Fibroblast of skin of left quadriceps (primary cell): Measurements from ENCODE around the gene LMX1A.

Source experiments
- DNase-seq, 2 experiments: peaks; one replicate each; pipeline ENCODE4 v3.0.0-alpha.2; 2013; ENCODE audit warnings: low read depth in 2 of 2

Gene LMX1A

DNA sequence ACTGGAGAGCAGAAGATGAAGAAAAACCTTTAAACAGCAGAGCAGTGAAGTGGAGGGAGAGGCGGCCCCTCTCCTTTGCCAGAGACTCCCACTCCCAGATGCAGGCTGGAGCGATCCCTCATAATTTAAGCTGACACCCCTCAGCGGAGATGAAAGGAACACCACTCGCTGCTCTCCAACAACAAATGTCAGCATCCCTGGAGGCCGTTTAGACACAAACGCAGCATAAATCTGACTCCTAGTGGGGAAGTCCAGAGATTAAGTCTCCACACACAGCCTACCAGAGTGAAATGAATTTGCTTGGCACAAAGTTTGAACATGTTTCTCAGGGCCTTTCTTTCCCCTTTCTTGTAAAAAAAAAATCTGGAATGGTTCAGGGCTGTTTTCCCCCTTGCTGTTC, 137.8 kb downstream of the LMX1A start:
- DNase-seq = no peak

DNA sequence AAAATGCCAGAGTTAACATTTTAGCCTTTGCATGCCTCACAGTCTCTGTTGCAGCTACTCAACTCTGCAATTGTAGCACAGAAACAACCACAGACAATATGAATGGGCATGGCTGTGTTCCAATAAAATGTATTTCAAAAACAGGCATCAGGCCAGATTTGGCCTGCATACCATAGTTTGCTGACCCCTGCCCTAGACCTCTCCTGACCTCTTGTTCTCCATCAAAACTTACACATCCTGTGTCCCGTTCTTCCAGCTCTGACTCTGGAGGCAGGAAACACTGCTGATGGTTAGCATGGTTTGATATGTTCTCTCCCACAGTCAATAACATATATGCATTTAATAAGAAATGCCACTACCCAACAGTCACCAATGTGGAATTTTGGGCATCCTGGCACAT, 138.6 kb downstream of the LMX1A start:
- DNase-seq = no peak

DNA sequence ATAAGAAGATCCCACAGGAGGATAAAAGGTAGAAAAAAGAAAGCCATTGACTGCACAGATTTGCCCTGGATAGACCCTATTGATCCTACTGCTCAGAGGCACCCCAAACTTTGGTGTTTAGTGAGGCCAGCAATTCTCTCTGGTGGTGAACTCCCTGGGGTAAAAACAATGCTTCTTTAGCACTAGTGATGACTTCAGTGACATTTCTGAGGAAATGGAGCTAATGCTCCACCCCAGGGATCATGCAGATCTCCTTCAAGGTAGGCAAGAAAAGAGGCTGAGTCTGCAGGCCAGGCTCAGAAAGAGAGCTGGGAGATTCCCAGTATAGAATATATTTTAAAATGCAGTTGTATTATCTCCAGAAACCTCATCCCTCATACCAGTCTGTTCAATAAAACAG, 140.3 kb downstream of the LMX1A start:
- no peak for DNase-seq

GRCh38 chr1:165215676-165216075, 140.8 kb downstream of the LMX1A start:
- DNase-seq = no peak

GRCh38 chr1:165212229-165212628, 144.3 kb downstream of the LMX1A start:
- DNase-seq = no peak

DNA sequence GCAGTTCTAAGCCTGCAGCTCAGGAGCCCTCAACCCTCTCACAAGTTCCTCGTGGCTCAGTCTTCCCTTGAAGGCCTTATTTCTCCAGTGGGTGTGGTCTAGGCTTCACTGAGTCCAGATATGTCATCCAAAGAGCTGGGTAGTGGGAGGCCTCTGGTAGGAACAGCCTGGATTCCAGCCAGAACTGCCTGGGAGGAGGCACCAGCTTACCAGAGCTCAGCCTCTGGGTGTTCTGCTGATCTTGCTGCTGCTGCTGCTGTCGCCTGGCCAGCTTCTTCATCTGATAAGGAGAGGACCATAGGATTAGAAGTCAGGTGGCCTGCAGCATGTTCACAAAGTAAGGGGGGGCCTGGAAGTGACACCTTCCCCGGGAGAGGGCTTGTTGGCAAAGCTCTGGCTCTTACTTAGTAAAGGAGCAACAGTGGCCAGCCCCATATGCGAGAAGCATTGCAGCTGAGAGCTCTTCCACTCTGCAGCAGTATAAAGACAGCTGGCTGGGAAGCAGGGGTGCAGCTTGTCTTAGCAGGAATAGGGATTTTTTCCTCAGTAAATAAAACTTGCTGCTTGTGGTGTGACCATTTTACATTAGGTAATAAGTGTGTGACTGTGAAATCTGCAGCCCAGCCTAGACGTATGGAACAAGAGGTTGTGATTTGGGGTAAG, 148.5 kb downstream of the LMX1A start:
- DNase-seq = no peak

- no peak for DNase-seq
These were observed 151.4 kb downstream of the LMX1A start for GRCh38 chr1:165205145-165205544.

DNA sequence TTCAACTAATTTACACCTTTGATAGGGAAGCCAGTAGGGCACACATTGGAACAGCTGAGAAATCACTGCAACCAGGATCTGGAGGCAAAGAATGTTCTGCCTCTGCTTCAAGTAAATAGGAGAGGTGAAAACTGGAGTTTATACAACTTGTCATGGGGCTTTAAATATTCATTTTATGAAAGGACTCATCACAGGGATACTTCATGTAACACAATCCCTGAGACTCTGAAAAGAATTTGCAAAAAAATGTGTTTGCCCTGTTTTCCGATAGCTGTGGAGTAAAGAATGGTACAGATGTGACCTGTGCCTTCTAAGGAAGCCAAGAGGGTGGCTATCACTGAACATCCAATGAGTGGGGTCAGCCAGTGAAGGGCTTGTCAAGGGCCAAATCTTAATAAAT, 152.0 kb downstream of the LMX1A start:
- no peak for DNase-seq

DNA sequence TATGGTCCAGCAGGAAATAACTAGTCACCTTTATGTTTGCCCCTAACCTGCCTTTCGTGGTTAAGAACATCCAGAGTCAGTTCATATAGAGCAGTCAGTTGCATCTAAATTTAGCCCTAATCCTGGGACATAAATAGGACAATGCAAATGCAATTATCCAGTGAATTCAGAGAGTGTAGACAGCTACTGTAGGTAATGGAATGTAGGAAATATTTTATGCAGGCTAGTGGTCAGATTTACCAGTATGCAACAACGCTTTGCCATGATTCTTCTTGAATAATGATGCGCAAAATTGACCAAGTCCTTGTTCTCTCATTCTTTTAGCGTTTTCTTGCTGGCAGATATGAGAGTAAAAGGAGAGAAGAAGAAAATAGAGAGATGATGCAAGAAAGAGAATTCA, 165.4 kb downstream of the LMX1A start:
- no peak for DNase-seq

GRCh38 chr1:165189913-165190312, 166.6 kb downstream of the LMX1A start:
- DNase-seq = no peak

DNA sequence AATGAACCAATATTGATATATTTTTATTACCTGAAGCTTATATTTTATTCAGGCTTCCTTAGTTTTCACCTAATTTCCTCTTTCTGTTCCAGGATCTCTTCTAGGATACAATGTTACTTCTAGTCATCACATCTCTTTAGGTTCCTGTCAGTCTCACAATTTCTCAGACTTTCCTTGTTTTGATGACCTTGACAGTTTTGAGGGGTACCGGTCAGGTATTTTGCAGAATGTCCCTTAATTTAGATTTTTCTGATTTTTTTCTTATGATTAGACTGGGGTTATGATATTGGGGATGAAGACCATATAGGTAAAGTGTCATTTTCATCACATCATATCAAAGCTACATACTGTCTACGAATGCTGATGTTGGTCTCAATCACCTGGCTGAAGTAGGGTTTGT, 167.5 kb downstream of the LMX1A start:
- no peak for DNase-seq

GRCh38 chr1:165187031-165188009, 169.2 kb downstream of the LMX1A start:
- no peak for DNase-seq

- DNase-seq = no peak
These were observed 171.2 kb downstream of the LMX1A start for GRCh38 chr1:165185161-165185889.

DNA sequence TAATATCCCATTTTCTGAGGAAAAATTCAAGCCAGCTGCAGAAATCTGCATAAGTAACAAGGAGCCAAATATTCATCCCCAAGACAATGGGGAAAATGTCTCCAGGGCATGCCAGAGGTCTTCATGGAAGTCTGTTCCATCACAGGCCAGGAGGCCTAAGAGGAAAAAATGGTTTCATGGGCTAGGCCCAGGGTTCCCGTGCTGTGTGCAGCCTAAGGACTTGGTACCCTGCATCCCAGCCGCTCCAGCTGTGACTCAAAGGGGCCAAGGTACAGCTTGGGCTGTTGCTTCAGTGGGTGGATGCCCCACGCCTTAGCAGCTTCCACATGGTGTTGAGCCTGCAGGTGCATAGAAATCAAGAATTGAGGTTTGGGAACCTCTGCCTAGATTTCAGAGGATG, 173.5 kb downstream of the LMX1A start:
- DNase-seq = no peak

- no peak for DNase-seq
These were observed 177.2 kb downstream of the LMX1A start for GRCh38 chr1:165179306-165179705.

- DNase-seq = no peak
These were observed 182.0 kb downstream of the LMX1A start for GRCh38 chr1:165174491-165174890.

DNA sequence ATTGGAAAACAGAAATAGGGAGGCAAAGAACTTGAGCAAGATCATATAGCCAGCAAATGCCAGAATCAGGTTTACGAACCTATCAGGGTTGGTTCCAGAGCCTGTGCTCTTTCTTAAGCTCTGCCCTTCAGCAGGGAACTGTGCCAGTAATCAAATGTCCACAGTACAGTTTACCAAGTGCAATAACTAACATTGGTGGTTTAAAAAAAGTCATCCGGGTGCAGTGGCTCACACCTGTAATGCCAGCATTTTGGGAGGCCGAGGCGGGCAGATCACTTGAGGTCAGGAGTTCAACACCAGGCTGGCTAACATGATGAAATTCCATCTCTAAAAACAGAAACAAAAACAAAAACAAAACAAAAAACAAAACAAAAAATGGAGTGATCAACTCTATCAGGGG, 182.7 kb downstream of the LMX1A start:
- no peak for DNase-seq

- no peak for DNase-seq
These were observed 183.1 kb downstream of the LMX1A start for GRCh38 chr1:165173409-165173808.

DNA sequence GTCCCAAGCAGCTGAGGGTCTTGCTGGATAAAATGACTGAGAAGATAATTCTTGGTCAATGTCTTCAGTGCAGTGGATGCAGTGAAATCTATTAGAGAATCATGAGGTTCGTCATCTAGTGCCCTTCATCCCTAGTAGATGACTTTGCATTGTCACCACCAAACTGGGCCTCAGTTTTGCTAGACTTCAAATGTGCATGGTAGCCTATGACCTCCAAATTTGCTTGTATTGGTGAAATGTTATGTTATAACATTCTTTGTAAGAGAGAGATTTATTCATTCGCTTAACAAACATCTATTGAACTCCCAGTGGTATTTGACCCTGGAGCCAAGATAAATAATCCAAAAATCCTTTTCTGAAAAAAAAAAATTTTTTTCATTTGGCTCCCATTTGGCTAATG, 183.8 kb downstream of the LMX1A start:
- no peak for DNase-seq

- DNase-seq = no peak
These were observed 186.8 kb downstream of the LMX1A start for GRCh38 chr1:165169729-165170128.

GRCh38 chr1:165169028-165169427, 187.5 kb downstream of the LMX1A start:
- no peak for DNase-seq

GRCh38 chr1:165168467-165168866, 188.0 kb downstream of the LMX1A start:
- DNase-seq = no peak
